ENCODE results near the gene AAK1. TPM values are rescaled to one million over a fixed set of nuclear protein-coding genes. Genes with fewer than 3 reads are reported as not detected.

Gene AAK1
- total and polyA plus RNA-seq, 2 of the 13 experiments (the other 11 are each of a cell fraction or from before 2014, with no cell fraction given): 9.8 to 10.3 TPM

DNA sequence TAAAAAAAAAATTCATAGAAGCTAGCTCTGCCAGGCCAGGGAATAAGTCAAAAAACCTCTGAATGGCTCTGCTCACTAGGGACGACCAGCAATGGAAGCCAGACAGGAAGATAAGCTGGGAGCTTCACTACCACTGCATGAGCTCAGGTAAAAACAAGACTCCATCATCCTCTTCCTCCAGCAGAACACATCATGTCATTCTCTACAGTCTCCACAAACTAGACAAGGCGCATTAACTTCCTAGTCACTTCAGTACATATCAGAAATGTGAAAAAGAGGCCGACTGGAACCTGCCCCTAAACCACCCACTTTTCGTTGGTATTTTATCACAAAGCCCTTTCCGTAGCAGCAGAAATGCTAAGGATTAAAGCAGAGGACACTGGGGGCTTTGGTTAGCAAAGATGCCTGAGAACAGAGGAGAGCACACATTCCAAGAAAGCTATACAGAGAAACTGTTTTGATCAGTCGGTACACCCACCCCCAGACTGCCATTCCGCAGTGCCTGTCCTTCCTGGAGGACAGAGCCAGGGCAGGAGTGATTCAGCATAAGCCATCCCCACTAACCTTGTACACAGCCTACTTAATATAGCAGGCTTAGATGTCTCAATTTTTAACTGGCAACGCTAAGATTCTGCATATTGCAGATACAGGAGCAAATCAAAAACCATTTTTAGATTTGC is 53.4 kb downstream of the AAK1 start:
- DNase-seq (ENCODE audit: low spot score) (no peak), FAIRE-seq (no peak), ATAC-seq (no peak)
- ChIA-PET POLR2A (no interaction called here), CTCF (ENCODE audit: low intra/inter-chr PET ratio, low total read pairs) (no interaction called here)
- Histone ChIP-seq H3K36me3 (replicated peaks in 1 of 2; ENCODE audit: control insufficient read depth in 1 of 2, insufficient read depth in 2 of 2, low read length in 2 of 2) (no peaks in the 10 kb centered on the region), H3K4me3 (replicated peaks in 1 of 3; ENCODE audit: insufficient read depth in 1 of 3, low read depth in 2 of 3, low read length in 3 of 3) (no peak overlapping the region), H3K9me3 (ENCODE audit: low read length) (no peaks in the 10 kb centered on the region), H2AFZ (ENCODE audit: low read length) (no peak overlapping the region), H3K4me2 (ENCODE audit: low read depth, low read length) (no peak overlapping the region), H4K20me1 (ENCODE audit: insufficient read depth, low read length) (no peaks in the 10 kb centered on the region), H3K4me1 (ENCODE audit: insufficient read depth, low read length) (peaks cover 18% of the 10 kb centered on the region), H3K27ac (ENCODE audit: extremely low read length, insufficient read depth, low read length) (no peak overlapping the region), H3K9ac (ENCODE audit: insufficient read depth, low read depth, low read length) (no peak overlapping the region), H3K27me3 (ENCODE audit: control insufficient read depth in 1 of 2, insufficient read depth in 2 of 2, low read length in 2 of 2) (no peaks in the 10 kb centered on the region), H3K79me2 (ENCODE audit: insufficient read depth, low read length) (no peaks in the 10 kb centered on the region)
- TF ChIP-seq, protein P1, sequence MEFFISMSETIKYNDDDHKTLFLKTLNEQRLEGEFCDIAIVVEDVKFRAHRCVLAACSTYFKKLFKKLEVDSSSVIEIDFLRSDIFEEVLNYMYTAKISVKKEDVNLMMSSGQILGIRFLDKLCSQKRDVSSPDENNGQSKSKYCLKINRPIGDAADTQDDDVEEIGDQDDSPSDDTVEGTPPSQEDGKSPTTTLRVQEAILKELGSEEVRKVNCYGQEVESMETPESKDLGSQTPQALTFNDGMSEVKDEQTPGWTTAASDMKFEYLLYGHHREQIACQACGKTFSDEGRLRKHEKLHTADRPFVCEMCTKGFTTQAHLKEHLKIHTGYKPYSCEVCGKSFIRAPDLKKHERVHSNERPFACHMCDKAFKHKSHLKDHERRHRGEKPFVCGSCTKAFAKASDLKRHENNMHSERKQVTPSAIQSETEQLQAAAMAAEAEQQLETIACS (CRISPR knock-in tag; IDR thresholded peaks at IDR 0.05): no peak
- TF ChIP-seq, protein P2, sequence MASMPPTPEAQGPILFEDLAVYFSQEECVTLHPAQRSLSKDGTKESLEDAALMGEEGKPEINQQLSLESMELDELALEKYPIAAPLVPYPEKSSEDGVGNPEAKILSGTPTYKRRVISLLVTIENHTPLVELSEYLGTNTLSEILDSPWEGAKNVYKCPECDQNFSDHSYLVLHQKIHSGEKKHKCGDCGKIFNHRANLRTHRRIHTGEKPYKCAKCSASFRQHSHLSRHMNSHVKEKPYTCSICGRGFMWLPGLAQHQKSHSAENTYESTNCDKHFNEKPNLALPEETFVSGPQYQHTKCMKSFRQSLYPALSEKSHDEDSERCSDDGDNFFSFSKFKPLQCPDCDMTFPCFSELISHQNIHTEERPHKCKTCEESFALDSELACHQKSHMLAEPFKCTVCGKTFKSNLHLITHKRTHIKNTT (CRISPR knock-in tag; IDR thresholded peaks at IDR 0.05): no peak
- TF ChIP-seq, protein P3, sequence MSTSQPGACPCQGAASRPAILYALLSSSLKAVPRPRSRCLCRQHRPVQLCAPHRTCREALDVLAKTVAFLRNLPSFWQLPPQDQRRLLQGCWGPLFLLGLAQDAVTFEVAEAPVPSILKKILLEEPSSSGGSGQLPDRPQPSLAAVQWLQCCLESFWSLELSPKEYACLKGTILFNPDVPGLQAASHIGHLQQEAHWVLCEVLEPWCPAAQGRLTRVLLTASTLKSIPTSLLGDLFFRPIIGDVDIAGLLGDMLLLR (CRISPR knock-in tag; IDR thresholded peaks at IDR 0.05): no peak
- no peak for TF ChIP-seq RCOR2 (CRISPR knock-in tag; IDR thresholded peaks at IDR 0.05)
- intact Hi-C loops (cut with micrococcal nuclease; ENCODE audit: unreplicated experiment): no loop called here
- no TSS peak for BruUV-seq (replicated peaks)
- in situ Hi-C loops (cut with HindIII; ENCODE audit: extremely low pct_ligation_motif_present, low pct_unique_long_range_greater_than_20kb): no loop called here
- 92% methylated on average over 8 of the region's 8 CpGs for WGBS (ENCODE audit: low lambda C conversion rate)

DNA sequence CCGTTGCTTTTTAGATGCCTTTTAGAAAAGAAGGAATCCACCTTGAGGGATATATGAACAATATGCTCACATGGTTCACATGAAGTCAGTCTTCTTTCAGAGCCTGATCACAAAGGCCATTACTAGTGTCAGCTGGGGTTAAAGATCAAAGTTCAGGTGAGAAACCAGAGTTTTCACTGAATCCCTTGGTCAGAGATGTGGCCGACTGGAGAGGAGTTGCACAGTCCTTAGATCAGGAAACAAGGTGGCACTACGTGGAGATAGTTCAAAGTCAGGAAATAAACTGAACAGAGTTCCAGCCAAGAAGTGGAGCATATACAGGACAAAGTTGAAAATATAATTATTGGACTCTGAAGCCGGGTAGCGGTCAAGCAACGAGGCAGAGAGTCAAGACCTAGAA is 54.6 kb downstream of the AAK1 start:
- Histone ChIP-seq H3K79me2 (ENCODE audit: insufficient read depth, low read length) (no peaks in the 10 kb centered on the region), H2AFZ (ENCODE audit: low read length) (no peak overlapping the region), H3K27ac (ENCODE audit: extremely low read length, insufficient read depth, low read length) (no peak overlapping the region), H3K27me3 (ENCODE audit: control insufficient read depth in 1 of 2, insufficient read depth in 2 of 2, low read length in 2 of 2) (no peaks in the 10 kb centered on the region), H3K4me1 (ENCODE audit: insufficient read depth, low read length) (peaks cover 28% of the 10 kb centered on the region), H3K36me3 (replicated peaks in 1 of 2; ENCODE audit: control insufficient read depth in 1 of 2, insufficient read depth in 2 of 2, low read length in 2 of 2) (no peaks in the 10 kb centered on the region), H4K20me1 (ENCODE audit: insufficient read depth, low read length) (no peaks in the 10 kb centered on the region), H3K4me2 (ENCODE audit: low read depth, low read length) (no peak overlapping the region), H3K9me3 (ENCODE audit: low read length) (no peaks in the 10 kb centered on the region), H3K4me3 (replicated peaks in 1 of 3; ENCODE audit: insufficient read depth in 1 of 3, low read depth in 2 of 3, low read length in 3 of 3) (no peak overlapping the region), H3K9ac (ENCODE audit: insufficient read depth, low read depth, low read length) (no peak overlapping the region)
- peak; percentile 8 for FAIRE-seq
- in situ Hi-C loops (cut with HindIII; ENCODE audit: extremely low pct_ligation_motif_present, low pct_unique_long_range_greater_than_20kb) (no loop called here), intact Hi-C loops (cut with micrococcal nuclease; ENCODE audit: unreplicated experiment) (no loop called here)
- ChIA-PET POLR2A (interaction anchor here (0.7 kb wide), 1 partner anchor 25 kb away, joined by 4 read pairs; no protein-coding TSS in a partner anchor), CTCF (ENCODE audit: low intra/inter-chr PET ratio, low total read pairs) (no interaction called here)
- DNase-seq (ENCODE audit: low spot score): peak; percentile 23
- peak; percentile 46 for ATAC-seq
- BruUV-seq (replicated peaks): no TSS peak
- 70% methylated on average over 6 of the region's 6 CpGs for WGBS (ENCODE audit: low lambda C conversion rate)
- 0 out of 2 replicates have a peak, but pooled peaks have one; percentile 17 for TF ChIP-seq ARID5B (CRISPR knock-in tag; IDR thresholded peaks at IDR 0.05)
- peak; percentile 57; the same call in 1 of the 2 replicates for TF ChIP-seq NCOR1 (IDR thresholded peaks at IDR 0.05; ENCODE audit: borderline replicate concordance, low read length)
- no peak for TF ChIP-seq ZBTB2 (CRISPR knock-in tag; IDR thresholded peaks at IDR 0.05; ENCODE audit: low read depth)
